ENCODE measurements around the gene S100A5.

Gene S100A5

DNA sequence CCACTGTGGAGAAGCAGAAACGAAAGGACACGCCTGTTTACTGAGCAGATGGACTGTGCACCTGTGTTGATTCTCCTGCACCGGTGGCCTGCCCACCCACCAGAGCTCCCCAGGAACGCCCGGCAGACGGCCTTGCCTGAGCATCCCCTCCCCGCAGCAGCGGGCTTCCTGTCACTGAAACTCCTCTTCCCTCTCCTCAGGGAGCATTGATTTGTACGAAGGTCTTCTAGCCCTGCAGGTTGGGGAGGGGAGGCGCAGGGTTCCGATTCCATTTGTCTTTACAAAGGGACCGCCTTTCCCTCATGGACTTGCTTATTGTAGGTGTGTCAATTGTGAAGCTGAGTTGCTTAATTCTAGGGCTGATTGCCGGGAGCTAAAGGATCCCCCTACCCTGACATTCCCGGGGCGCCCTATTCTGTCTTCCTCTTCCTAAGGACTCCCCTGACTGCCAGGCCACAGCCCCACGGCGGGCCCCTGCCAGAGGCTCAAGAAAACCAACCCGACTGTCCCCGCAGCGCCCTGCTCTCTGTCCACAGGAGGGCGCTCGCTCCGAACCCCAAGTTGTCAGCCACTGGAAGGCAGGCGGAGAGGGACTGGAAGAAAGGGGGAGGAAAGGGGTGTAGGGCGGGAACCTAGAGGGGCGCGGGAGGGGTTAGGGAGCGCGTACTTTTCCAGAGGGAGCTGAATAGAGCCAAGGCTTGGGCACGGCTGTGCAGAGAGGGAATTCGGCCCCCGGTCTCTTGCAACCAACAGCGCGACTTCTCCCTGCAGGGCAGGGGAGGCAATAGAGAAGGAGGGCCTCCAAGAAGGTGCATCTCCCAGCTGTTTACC is 7.8 kb downstream of the S100A5 start:
- no peak overlapping the region for H3K4me3 ChIP-seq (ENCODE audit: low read length)
- H3K4me1 ChIP-seq (ENCODE audit: control insufficient read depth, low read length): peaks cover 6% of the 10 kb centered on the region; the same call in 1 of the 2 replicates
- no peaks in the 10 kb centered on the region for H3K9me3 ChIP-seq (ENCODE audit: control insufficient read depth, insufficient read depth, low read length)
- no peak overlapping the region for H3K27ac ChIP-seq (ENCODE audit: low read depth, low read length)
- H4K20me1 ChIP-seq (ENCODE audit: control insufficient read depth, insufficient read depth, low read depth, low read length): no peaks in the 10 kb centered on the region
- no peaks in the 10 kb centered on the region for H3K9me2 ChIP-seq (replicated peaks; ENCODE audit: control insufficient read depth, low read length)
- no peak for TF ChIP-seq EZH2phosphoT487 (IDR thresholded peaks at IDR 0.05; ENCODE audit: borderline replicate concordance, low read length)
- TF ChIP-seq, protein P1, sequence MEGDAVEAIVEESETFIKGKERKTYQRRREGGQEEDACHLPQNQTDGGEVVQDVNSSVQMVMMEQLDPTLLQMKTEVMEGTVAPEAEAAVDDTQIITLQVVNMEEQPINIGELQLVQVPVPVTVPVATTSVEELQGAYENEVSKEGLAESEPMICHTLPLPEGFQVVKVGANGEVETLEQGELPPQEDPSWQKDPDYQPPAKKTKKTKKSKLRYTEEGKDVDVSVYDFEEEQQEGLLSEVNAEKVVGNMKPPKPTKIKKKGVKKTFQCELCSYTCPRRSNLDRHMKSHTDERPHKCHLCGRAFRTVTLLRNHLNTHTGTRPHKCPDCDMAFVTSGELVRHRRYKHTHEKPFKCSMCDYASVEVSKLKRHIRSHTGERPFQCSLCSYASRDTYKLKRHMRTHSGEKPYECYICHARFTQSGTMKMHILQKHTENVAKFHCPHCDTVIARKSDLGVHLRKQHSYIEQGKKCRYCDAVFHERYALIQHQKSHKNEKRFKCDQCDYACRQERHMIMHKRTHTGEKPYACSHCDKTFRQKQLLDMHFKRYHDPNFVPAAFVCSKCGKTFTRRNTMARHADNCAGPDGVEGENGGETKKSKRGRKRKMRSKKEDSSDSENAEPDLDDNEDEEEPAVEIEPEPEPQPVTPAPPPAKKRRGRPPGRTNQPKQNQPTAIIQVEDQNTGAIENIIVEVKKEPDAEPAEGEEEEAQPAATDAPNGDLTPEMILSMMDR (IDR thresholded peaks at IDR 0.05; ENCODE audit: low read depth, low read length, poor library complexity, severe bottlenecking): peak; percentile 91
- H3F3A ChIP-seq (ENCODE audit: control insufficient read depth, insufficient read depth): no peaks in the 10 kb centered on the region
- H3K27me3 ChIP-seq (ENCODE audit: control insufficient read depth, low read length): peaks cover 48% of the 10 kb centered on the region
- no peaks in the 10 kb centered on the region for H3K79me2 ChIP-seq (ENCODE audit: control insufficient read depth, low read length)
- no peaks in the 10 kb centered on the region for H3K36me3 ChIP-seq (ENCODE audit: control insufficient read depth, low read length)
- no peak overlapping the region for H3K4me2 ChIP-seq (ENCODE audit: low read length)

DNA sequence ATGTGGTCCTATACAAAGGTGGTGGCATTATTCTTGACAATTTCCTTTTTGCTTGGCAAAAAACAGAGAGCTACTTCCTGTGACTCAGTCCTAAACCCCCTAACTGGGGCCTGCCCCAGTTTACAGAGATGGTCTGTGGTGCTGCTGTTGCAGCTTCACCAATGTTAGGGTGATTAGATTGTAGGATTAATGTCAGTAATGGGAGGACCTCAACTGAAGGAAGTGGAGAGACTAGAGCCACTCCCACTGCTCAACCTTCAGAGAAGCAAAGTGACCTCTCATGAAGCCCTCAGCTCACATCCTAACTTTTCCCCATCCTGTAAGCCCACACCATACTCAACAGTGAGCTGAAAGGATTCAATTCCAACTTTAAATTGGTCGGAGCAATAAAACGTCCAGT is 8.6 kb downstream of the S100A5 start:
- H3K4me1 ChIP-seq (ENCODE audit: control insufficient read depth, low read length): peaks cover 6% of the 10 kb centered on the region; the same call in 1 of the 2 replicates
- H3K27ac ChIP-seq (ENCODE audit: low read depth, low read length): no peak overlapping the region
- no peaks in the 10 kb centered on the region for H3K79me2 ChIP-seq (ENCODE audit: control insufficient read depth, low read length)
- TF ChIP-seq, protein P1 (IDR thresholded peaks at IDR 0.05; ENCODE audit: low read depth, low read length, poor library complexity, severe bottlenecking): no peak
- no peak for TF ChIP-seq EZH2phosphoT487 (IDR thresholded peaks at IDR 0.05; ENCODE audit: borderline replicate concordance, low read length)
- no peaks in the 10 kb centered on the region for H3K36me3 ChIP-seq (ENCODE audit: control insufficient read depth, low read length)
- H4K20me1 ChIP-seq (ENCODE audit: control insufficient read depth, insufficient read depth, low read depth, low read length): no peaks in the 10 kb centered on the region
- H3F3A ChIP-seq (ENCODE audit: control insufficient read depth, insufficient read depth): no peaks in the 10 kb centered on the region
- H3K4me2 ChIP-seq (ENCODE audit: low read length): no peak overlapping the region
- H3K9me3 ChIP-seq (ENCODE audit: control insufficient read depth, insufficient read depth, low read length): no peaks in the 10 kb centered on the region
- H3K9me2 ChIP-seq (replicated peaks; ENCODE audit: control insufficient read depth, low read length): no peaks in the 10 kb centered on the region
- no peak overlapping the region for H3K4me3 ChIP-seq (ENCODE audit: low read length)
- H3K27me3 ChIP-seq (ENCODE audit: control insufficient read depth, low read length): peaks cover 48% of the 10 kb centered on the region

DNA sequence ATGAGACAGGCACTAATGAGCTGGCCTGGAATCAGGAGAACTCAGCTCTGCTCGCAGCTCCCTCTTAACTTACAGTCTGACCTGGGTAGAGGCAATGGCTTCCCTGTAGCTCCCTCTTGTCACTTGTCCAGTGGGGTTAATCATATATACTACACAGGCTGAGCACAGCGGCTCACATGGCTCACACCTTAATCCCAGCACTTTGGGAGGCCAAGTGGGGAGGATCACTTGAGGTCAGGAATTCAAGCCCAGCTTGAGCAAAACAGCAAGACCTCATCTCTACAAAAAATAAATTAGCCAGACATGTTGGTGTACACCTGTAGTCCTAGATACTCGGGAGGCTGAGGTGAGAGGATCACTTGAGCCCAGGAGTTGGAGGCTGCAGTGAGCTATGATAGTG is 9.1 kb downstream of the S100A5 start:
- Histone ChIP-seq H3K9me2 (replicated peaks; ENCODE audit: control insufficient read depth, low read length) (no peaks in the 10 kb centered on the region), H3K36me3 (ENCODE audit: control insufficient read depth, low read length) (no peaks in the 10 kb centered on the region), H3K4me3 (ENCODE audit: low read length) (no peak overlapping the region), H3K4me2 (ENCODE audit: low read length) (no peak overlapping the region), H3K27ac (ENCODE audit: low read depth, low read length) (no peak overlapping the region), H3K4me1 (ENCODE audit: control insufficient read depth, low read length) (peaks cover 6% of the 10 kb centered on the region; the same call in 1 of the 2 replicates), H3F3A (ENCODE audit: control insufficient read depth, insufficient read depth) (no peaks in the 10 kb centered on the region), H3K9me3 (ENCODE audit: control insufficient read depth, insufficient read depth, low read length) (no peaks in the 10 kb centered on the region), H4K20me1 (ENCODE audit: control insufficient read depth, insufficient read depth, low read depth, low read length) (no peaks in the 10 kb centered on the region), H3K27me3 (ENCODE audit: control insufficient read depth, low read length) (peaks cover 48% of the 10 kb centered on the region), H3K79me2 (ENCODE audit: control insufficient read depth, low read length) (no peaks in the 10 kb centered on the region)
- TF ChIP-seq EZH2phosphoT487 (IDR thresholded peaks at IDR 0.05; ENCODE audit: borderline replicate concordance, low read length): no peak

DNA sequence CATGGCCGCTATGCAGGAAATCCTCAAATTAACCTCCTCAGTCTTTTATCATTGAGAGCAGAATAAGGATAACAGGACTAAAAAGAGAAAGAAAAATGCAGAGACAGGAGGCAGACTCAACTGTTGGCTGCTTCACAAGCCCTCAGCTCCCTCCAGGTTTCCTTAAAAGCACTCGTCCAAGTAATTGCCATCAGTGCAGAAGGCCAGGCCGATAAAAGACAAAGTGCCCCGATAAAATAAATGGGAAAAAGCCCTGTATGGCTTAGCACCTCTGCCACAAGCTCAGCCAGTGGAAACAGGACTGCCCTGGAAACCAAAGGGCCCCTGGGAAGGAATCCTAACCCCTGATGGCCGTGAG is 13.1 kb downstream of the S100A5 start:
- H3K9me2 ChIP-seq (replicated peaks; ENCODE audit: control insufficient read depth, low read length): no peaks in the 10 kb centered on the region
- H3K79me2 ChIP-seq (ENCODE audit: control insufficient read depth, low read length): no peaks in the 10 kb centered on the region
- H4K20me1 ChIP-seq (ENCODE audit: control insufficient read depth, insufficient read depth, low read depth, low read length): no peaks in the 10 kb centered on the region
- peaks cover 38% of the 10 kb centered on the region for H3K27me3 ChIP-seq (ENCODE audit: control insufficient read depth, low read length)
- no peak overlapping the region for H3K27ac ChIP-seq (ENCODE audit: low read depth, low read length)
- H3K9me3 ChIP-seq (ENCODE audit: control insufficient read depth, insufficient read depth, low read length): no peaks in the 10 kb centered on the region
- no peak overlapping the region for H3K4me2 ChIP-seq (ENCODE audit: low read length)
- no peaks in the 10 kb centered on the region for H3F3A ChIP-seq (ENCODE audit: control insufficient read depth, insufficient read depth)
- TF ChIP-seq, protein P1 (IDR thresholded peaks at IDR 0.05; ENCODE audit: low read depth, low read length, poor library complexity, severe bottlenecking): no peak
- TF ChIP-seq EZH2phosphoT487 (IDR thresholded peaks at IDR 0.05; ENCODE audit: borderline replicate concordance, low read length): no peak
- no peak overlapping the region for H3K4me3 ChIP-seq (ENCODE audit: low read length)
- H3K36me3 ChIP-seq (ENCODE audit: control insufficient read depth, low read length): no peaks in the 10 kb centered on the region
- H3K4me1 ChIP-seq (ENCODE audit: control insufficient read depth, low read length): no peaks in the 10 kb centered on the region

Measured in DOHH2 (cell line).